DMS79 (cell line): ENCODE data around the gene INF2.

Source experiments
- DNase-seq: peaks from one replicate; lab custom pipeline; 2025; lab: John Stamatoyannopoulos, UW

INF2 gene

DNA sequence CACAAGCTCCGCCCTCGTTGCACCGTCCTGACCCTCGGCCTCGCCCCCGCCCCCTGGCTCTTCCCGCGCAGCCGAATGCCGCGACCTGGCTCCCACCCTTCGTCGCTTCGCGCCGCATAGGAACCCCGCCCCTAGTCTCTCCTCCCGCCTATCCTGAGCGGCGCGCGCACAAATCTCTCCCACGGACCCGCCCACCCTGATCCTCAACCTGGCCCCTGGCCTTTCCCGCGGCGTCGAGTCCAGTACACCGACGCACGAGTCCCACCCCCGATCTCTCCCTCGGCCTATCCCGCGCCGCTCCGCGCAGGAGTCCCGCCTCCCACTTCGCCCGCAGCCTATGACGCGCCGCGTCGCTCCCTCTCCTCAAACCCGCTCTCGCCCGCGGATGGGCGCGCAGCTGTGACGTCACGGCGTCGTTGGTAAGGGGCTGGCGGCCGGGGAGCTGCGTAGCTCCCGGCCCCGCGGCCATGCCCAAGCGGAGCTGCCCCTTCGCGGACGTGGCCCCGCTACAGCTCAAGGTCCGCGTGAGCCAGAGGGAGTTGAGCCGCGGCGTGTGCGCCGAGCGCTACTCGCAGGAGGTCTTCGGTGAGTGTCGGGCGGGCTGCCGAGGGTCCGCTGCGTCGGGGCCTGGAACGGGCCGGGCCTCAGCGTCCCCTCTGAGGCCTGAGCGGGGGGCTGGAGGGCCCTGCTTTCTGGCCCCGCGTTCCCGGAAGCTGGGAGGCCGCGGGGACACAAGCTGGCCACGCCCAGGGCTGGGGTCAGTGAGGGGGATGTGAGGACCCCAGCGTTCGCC, 63.5 kb downstream of the INF2 start, which contains the start of gene SIVA1:
Gene SIVA1 (plus strand): TSS at position 413 of the 793 bp plus-strand sequence. CDS start 55 bp downstream, at position 468.
- DNase-seq, result peak; percentile 100

DNA sequence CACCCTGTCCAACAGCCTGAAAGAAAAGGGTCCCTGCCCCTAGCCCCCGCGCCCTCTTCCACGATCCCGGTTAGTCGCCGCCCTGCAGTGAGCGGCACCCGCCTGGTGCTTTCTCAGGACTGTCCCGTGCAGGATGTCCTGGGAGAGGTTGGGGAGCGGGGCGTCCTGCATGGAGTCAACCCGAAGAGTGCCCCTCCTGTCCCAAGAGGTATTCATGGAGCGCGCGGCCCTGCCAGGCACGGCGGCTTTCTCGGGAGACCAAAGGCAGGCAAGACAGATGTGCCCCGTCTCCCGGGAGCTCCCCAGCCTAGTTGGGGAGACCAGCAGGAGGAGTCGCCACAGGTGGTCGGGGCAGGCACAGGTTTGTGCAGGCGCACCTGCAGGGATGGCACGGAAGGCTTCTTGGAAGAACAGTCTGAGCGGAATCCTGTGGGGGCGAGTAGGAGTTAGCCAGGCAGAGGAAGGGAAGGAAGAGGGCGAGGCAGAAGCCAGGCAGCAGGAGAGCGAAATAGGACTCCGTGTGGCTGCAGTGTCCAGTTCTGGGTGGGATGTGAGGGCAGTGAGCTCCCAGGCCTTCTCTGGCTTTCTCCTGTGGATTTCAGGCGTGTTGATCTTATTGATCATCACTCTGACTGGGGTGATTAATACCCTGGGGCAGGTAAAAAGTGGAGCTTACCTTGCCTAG, 64.3 kb downstream of the INF2 start:
- DNase-seq, result no peak

DNA sequence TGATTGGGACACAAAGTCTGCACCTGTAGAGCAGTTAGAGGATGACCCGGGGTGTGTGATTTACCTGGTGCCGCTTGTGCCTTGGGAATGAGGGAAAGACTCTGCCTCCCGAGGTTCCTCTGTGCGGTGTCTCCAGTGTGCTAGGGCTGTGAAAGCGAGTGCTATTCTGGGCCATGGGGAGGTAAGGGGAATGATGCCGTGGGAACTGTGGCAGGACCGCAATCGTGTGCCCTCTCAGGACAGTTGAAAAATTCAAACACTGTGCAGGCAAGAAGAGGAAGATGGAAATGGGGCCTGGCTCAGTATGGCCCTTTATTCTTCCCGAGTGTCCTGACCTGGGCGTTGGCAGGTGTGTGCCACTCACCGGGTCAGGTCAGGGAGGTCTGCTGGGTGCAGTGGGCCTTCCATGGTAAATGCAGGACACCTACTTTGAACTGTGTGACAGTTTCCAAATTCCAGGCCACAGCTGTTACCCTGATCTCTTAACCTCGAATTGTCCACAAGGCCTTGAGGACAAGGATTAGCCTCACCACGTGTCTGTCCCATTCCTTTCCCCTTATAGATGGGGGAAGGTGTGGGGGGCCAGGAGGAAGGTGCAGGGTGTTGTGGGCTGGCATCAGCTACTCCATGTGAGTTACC, 64.9 kb downstream of the INF2 start:
- no peak for DNase-seq

DNA sequence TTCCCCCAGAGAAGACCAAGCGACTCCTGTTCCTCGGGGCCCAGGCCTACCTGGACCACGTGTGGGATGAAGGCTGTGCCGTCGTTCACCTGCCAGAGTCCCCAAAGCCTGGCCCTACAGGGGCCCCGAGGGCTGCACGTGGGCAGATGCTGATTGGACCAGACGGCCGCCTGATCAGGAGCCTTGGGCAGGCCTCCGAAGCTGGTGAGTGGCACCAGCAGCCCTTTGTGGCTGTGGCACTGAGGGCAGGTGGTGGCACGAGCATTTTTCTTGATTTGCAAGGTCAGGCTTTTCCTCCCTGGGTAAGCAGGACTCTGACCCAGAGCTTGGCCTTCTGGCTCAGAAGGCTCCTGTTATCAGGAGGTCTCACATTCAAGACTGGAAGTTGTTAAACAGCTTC, 66.2 kb downstream of the INF2 start:
- no peak for DNase-seq

DNA sequence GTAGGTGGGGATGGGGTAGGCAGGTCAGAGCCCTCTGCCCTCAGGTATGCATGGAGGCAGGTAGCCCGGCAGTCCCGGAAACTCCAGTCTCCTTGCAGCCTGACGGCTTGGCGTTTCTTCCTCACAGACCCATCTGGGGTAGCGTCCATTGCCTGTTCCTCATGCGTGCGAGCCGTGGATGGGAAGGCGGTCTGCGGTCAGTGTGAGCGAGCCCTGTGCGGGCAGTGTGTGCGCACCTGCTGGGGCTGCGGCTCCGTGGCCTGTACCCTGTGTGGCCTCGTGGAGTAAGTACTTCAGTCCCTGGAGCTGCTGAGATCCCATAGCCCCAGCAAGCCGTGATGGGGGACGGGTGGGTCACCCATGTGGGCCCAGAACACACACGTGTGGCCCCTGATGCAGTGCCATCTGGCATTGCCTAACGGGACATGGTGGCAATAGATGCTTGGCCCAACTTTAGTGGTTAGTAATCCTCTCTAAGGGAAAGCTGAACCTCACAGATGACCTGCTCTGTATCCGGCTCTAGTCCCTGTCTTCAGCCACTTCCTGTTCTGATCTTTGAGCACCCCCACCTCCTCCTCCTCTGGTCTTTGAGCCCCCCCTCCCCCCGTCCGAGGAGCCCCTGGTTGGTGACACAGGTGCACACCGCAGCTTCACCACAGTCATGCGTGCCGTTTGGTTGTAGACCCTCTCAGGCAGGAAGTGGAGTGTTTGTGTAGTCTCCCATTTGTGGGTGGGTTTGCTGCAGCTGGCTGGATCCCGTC, 67.2 kb downstream of the INF2 start:
- DNase-seq, result no peak

DNA sequence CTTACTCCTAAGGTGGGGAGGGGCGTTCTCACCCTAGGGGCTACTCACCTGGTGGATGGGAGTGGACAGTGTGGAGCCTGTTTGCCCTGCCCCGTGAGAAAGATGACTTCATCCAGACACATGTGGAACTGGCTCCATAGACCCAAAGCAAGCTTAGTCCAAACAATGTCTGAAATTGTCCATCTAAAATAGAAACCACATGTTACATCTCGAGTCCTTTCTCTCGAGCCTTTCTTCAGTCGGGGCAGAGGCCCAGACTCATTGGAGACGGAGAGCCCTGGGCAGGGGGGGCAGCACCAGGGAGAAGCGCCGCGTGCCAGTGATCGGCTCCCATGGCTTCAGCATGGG, 67.8 kb downstream of the INF2 start:
- DNase-seq, result no peak

DNA sequence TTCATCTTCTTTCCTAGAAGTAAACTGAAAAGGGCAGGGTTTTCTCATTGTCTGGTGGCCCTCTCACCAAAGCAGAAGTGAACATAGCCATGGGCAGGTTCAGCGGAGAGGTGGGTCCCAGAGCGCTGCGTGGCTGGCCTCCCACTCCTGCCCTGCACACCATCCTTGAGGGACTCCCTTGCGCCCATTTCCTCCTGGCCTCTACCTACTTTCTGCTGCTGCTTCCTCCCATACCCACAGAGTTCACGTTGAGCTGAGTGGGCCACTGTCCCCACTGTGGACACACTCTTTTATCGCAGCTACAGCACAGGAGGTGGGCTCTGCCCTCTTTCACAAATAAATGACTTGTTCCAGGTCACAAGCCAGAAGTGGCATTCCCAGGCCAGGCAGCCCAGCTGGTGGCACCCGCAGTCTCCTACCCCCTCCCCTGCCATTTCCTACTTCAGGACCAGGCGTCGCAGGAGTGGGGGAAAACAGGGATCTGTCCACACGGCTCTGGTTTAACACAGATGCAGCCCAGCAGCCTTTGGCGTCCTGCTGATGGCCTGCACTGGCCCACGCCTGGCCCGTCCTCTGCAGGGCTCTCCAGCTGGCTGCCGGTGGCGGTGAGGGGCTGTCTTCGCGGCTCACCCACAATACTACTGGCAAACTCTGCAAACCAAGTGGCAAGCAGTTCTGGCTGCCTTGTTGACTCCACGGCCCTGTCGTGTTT, 68.4 kb downstream of the INF2 start:
- no peak for DNase-seq

DNA sequence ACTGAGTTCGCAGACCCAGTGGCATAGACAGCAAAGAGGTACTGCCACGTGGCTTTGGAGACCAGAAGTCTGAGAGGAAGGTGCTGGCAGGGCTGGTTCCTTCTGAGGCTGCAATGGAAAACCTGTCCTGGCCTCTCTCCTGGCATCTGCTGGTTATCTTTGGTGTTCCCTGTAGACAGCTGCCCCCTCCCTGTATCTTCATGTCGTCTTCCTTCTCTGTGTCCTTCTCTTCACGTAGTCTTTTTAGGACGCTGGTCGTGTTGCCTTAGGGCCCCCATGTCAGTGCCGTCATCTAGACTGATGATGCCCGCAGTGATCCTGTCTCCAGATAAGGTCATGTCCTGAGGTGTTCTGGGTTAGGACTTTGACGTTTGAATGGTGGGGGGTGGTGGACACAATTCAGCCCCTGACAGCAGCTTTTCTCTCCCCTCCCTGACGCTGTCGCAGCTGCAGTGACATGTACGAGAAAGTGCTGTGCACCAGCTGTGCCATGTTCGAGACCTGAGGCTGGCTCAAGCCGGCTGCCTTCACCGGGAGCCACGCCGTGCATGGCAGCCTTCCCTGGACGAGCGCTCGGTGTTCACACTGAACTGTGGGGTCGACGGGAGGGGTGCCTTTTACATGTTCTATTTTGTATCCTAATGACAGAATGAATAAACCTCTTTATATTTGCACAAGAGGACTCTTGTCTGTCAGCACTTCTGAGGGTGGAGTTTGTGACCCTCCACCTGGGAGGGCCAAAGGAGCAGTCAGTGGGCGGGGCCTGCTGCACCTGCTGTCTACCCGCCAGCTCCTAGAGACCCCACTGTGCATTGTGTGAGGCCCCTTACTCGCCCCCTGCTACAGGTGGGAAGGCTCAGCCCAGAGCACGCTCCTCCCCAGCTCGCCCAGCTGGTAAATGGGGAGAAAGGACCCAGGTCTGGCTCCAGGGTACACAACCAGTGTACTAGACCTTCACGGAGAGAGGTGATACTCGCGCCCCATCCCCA, 69.9 kb downstream of the INF2 start:
- DNase-seq, result no peak

DNA sequence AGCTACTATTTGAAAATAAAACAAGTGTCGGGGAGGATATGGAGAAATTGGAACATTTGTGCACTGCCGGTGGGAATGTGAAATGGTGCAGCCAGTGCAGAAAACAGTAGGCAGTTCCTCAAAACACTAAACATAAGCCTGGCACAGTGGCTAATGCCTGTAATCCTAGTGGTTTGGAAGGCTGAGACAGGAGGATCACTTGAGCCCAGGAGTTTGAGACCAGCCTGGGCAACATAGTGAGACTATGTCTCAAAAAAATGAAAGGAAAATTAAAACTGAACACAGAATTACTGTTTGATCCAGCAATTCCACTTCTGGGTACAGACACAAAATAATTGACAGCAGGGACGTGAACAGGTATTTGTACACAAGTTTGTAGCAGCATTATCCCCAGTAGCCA, 76.1 kb downstream of the INF2 start:
- no peak for DNase-seq

DNA sequence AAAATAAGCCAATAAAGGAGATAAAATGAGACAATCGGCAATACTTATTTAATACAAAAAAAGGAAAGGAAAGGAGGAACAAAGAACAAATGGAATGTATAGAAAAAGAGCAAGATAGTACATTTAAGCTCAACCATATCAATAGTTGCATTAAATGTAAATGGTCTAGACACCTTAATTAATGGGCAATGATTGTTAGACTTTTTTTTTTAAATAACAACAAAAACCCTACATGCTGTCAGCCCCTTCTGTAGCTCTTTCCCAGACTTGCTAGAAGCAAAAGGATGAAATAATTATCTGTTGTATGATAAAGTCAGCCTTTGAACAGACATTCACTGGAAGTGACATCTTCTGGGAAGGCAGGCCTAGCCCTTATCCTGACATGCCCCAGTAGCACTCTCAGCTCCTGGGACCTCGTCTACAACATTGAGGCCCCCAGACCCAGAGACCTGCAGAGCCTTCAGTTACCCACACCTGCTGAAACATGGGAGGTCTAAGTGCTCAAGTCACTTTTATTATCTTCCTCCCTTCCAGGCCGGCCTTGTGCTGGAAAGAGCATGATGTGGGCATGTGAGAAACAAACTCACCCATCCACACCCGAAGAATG, 76.9 kb downstream of the INF2 start:
- DNase-seq, result no peak

DNA sequence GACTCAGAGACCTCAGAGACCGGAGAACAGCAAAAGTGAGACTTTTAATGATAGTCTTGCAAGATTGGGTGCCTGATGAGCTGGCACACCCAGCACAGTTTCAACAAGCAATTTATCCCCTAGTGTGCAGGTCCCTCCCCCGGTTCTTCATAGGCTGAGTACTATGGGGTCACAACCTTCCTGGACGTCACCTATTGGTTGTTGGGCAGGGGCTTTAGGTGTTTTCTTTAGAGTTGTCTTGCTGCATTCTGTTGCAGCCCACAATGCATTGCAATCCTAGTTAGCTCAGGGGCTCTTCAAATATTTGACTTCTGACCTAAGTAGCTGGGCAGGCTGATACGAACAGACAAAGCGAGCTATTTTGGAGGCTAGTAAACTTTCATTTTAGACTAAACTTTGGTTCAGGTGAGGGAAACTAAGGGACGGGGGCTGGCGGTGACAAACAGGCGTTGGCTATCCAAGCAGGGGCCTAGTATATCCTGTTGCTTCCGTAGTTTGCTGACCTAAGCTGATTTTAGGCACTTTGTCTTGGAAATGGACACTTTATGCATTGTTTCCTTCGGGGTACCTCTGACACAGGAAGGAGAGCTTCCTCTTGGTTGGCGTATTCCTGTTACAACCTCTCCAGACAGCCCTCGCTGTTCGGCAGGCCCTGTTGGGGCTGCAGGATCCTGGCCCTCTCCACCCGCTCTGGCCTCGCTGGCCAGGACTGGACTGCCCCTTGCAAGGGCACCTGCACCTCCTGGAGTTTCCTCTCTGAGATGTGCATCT, 77.6 kb downstream of the INF2 start:
- DNase-seq, result no peak

DNA sequence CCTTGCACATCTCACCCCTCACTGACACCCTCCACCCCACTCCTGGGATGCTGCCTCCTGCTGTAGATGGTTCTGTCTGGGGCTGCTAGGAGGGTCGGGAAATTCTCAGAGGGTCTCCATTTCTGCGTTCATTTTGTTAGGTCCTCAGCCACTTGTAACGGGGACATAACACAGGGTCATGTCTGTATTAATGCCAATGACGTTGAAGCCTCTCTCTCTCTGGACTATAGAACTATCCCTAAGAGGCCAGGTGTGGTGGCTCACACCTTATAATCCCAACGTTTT, 78.2 kb downstream of the INF2 start:
- no peak for DNase-seq

DNA sequence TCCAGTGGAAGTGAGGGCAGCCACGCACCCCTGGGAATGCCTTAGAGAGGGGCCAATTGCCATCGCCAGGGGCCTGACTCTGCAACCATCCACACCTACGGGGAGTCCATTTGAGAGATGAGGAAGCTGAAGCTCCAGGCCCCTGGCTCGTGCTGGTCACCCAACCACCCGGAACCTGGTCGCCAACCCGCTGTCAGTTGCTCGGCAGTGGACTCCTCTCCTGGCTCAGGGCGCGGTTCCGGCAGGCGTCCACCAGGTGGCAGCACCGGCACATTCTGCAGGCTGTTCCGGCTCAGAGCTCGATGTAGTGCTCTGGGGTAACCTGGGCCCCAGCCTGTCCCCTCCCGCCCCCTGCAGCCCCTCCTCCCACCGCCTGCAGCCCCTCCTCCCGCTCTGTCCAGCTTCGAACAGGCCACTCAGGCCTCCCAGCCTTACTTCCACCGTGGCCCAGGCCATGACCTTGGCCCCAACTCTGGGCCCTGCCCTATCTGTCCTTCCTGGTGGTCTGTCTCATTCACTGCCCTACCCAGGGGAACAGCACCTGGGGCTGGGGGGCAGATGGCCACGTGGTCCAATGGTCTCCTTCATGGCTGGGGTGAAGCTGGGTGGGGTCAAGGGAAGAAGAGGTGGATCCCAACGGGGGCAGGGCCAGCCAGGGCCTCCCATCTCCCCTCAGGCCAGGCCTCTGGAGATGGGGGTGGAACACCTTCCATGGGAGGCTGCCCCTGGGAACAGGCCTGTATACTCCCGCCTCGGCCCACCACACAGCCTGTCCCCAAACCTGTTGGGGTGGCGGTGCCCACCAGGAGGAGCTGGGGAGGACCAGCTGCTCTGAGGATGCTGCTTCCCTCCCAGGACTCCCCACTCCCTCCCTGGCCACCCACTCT, 79.3 kb downstream of the INF2 start:
- peak; percentile 57 for DNase-seq

DNA sequence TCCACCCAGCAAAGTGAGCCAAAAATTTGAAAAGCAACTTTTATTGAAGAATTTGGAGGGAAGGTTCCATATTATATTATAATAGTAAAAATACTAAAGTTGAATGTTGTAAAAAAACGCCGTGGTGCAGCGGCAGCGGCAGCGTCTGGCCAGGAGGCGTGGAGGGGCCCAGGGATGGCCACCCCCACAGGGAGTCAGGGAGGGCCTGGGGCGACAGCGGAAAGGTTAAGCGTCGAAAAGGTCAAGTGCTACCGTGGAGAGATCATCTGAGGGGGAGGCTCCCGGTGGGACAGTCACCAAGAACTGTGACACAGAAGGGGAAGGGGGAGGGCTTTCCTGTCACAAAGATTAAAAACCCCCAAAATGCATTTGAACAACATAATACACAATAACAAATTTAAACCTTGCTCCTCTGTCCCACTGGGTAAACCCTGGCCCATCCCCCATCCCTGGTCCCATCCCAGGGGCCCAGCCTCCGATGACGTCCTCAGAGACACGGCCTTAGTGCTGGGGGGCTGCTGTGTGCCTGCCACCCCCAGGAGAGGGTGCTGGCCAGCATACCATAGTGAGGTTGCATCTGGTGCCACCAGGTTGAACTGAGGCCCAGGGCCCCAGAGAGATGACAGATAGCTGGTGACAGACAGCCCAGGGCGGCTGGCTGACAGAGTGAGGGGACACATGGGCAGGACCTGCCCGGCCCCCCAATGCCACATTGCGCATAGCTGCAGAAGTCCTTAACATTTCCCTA, 80.1 kb downstream of the INF2 start:
- DNase-seq, result no peak

DNA sequence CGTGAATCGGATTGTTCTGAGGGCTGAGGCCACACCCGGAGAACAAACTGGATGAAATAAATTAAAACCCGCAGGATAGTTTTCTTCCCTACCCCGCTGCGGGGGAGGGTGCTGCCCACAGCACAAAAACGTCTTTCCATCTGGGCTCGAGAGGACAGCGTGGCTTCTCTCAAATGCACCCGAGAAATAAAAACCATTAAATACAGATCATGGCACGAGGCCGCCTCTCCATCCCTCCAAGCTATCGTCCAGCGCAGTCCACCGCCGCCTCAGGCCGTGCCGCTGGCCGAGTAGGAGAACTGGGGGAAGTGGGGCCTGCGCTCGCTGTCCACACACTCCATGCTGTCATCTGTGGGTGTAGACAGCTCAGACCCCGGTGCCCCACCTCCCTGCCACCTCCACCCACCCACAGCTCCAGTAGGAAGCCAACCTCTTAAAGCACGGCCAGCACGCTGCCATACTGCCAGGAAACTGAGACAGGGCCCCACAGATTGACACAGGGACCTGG, 80.7 kb downstream of the INF2 start:
- DNase-seq, result no peak

DNA sequence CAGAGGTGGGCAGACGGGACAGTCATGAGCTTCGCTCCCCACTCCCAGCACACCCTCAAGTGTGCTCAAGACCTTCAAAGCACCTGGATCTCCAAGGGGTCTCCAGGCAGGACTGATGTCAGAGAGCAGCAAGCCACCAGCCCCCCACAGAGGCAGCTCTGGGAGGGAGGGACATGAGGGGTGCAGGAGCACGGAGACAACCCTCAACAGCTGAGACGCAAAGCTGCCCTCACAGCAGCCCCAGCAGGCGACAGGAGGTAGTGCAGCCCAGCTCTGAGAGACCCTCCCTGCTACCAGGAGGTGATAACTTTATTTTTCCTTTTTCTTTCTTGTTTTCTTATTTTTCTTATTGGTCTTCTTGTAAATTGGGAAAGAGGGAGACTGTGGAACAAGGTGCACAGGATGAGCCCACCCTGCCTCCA, 81.4 kb downstream of the INF2 start:
- no peak for DNase-seq

DNA sequence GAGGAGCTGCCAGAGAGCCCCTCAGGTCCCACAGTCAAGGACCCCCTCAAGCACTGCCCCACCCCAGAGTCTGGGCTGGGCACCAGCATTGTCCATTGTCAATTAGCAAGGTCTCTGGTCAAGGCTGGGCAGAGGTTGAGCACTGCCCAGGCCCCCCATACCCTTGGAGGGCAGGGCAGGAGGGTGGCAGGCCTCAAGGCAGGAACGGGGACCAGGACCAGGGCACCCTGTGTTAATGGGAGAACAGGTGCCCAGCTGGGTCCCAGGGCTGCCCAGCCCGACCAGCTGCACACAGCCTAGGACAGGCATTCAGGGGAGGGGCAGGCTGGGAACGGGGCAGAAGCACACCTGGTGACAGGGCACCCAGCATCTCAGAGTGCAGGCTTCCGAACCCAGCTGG, 82.0 kb downstream of the INF2 start:
- no peak for DNase-seq
